HK-2 (cell line): ENCODE data around the gene REG1A.

Experiments
- DNase-seq: peaks from one replicate; pipeline ENCODE4 v3.0.0-alpha.2; 2018; ENCODE audit not compliant: unreplicated experiment

Gene REG1A, protein sequence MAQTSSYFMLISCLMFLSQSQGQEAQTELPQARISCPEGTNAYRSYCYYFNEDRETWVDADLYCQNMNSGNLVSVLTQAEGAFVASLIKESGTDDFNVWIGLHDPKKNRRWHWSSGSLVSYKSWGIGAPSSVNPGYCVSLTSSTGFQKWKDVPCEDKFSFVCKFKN

DNA sequence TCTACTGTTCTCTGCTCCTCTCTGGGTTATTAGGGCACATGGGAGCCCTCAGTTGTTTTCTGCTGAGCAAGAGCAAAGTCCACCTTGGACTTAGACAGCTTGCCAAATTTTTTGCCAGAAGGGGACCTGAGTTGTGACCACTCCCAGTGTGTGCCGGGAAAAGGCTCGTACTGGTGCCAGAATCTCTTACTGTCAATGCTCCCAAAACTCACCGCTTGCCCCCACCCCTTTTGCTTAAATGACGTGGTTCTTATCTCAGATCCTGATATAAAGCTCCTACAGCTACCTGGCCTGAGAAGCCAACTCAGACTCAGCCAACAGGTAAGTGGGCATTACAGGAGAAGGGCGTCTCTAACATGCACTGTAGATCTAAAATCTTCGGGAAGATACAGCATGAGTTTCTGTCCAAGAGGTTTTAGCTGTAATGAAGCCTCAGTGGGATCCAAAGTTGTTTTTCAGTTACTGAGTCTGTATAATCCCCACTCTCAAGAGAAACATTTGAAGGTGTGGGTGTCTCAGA, at the start of gene REG1A:
REG1A (plus strand) TSS at position 295 of the 520 bp plus-strand sequence. CDS start 374 bp downstream, outside the sequence.
- DNase-seq, result no peak

DNA sequence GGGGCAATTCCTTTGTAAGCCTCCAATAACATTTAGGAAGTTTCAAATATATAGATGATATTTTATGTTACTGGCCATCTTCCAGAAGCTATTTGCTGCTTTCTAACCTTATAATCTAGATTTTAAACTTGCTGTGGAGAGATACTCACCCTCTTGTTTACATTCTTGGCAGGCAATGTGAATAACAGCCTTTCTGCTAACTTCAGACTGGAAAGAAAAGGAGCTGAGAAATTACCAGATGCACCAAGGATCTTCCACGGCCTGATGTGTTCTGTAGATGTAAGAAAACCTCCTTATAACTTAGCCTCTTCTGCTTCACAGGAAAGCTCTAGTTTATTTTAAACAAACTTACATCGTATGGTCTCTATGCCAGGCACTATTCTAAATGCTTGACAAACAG, 49.2 kb upstream of the REG1A start:
- no peak for DNase-seq

DNA sequence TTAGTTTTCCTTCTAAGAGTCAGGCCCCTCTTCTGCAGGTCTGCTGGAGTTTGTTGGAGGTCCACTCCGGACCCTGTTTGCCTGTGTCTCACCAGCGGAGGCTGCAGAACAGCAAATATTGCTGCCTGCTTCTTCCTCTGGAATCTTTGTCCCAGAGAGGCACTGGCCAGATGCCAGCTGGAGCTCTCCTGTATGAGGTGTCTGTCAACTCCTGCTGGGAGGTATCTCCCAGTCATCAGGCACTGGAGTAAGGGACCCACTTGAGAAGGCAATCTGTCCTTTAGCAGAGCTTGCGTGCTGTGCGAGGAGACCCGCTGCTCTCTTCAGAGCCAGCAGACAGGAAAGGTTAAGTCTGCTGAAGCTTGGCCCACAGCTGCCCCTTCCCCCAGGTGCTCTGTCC, 37.3 kb upstream of the REG1A start:
- no peak for DNase-seq

DNA sequence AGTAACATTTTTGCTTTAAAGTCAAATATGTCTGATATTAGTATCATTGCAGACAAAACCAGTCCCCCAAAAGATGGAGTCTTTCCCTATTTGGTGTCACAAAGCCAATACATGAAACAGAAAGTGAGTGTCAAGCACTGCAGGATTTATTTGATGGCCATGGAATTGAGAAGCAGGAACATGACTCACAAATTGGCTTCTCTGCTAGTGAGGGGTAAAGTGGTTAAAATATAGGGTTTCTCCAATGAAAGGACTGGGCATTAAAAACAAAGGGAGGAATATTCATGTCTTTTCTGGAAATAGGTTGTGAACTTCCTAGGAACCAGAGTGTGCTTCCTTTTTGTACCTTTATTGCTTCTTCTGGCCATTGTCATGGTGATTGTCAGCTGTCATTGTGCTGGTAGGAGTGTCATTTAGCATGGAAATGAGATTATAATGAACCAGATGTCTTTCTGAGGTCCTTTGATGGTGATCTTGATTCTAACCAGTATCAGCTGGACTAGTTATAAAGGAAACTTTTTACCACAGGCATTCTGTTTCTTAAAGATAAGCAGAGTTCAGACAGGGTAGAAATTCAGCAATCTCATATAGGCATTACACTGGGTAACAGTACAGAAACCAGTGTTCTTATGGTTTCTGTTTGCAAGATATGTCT, 36.6 kb upstream of the REG1A start:
- no peak for DNase-seq

DNA sequence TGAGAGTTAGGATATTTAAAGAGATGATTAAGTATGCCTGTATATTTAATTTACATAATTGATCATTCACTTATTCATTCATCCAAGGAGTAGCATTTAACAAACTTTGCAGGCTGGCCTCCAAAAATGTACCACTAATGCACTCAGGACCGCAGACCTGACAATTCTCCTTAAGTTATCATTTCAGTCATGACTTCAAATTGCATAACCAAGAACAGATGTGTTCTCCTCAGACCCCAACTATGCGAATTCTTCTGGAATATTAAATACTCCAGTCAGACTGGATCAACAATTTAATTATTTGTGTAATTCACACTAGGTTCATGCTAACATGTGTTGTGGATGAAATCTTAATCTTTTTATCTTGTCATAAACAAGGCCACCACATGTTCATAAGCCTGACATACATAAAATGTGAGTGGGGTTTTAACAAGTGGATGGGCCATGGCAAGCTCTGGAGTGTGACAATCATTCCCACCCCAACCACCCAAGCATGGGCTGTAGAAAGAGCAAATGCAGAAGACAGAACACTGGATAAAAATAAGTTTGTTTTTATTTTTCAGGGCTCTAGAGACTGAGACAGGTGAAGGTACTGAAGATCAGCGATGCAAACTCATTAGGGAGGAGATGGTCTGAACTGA, 35.7 kb upstream of the REG1A start:
- DNase-seq, result no peak

DNA sequence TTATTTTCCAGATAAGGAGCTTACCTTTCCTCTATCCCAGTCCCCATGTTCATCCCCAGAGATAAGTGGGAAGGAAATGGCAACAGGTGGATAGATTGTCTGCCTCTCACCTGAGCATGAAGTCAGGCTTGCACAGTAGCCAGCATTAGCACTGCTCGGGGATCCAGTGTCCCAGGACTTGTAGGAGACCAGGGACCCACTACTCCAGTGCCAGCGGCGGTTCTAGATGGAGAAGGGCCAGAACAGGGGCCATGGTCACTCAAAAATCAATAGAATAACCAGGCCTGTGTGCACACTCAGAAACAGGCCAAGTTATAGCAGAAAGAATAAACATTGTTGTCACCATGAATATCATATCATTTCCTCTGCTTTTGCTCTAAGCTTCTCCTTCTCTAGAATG, 34.9 kb upstream of the REG1A start:
- DNase-seq, result no peak

DNA sequence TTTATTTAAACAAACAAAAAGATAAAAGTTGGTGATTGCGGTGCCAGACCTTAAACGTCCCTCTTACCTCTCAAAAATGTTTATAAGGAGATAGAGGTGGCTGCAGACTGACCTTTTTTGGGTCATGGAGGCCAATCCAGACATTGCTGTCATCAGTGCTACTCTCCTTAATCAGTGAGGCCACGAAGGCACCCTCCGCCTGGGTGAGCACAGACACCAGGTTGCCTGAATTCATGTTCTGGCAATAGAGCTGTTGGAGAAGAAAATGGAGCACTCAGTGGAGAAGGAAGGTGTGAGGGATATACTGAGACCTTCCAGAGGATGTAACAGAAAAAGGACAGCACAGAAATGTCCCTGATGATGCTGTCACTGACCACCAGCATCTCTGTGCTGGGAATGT, 34.0 kb upstream of the REG1A start:
- no peak for DNase-seq

DNA sequence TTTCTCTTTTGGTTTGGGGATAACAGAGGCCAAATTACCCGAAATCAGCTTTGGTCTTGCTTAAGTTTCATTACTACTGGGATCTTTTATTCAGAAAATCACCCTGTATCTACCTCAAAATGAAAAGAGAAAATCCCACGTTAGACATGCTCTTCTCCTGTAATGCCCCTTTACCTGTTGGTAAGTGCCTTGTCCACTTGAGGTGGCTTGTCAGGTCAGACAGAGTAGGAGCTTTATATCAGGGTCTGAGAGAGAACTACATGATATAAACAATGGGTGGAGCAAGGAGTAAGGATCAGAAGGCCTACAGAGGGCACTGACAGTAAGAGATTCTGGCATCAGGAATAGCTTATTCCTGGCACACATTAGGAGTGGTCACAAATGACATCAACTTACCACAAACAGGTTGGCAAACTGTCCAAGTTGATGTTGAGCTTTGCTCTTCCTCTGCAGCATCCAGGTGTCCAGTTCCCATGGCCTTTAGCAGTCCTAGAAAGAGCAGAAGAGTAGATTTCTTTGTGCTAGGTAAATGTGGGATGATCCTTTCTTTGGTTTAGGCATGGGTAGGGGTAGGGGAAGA, 32.4 kb upstream of the REG1A start, which contains the start of gene REG1B:
REG1B (minus strand) TSS at position 209 of the 580 bp plus-strand sequence. CDS start 381 bp downstream, outside the sequence.
- no peak for DNase-seq

DNA sequence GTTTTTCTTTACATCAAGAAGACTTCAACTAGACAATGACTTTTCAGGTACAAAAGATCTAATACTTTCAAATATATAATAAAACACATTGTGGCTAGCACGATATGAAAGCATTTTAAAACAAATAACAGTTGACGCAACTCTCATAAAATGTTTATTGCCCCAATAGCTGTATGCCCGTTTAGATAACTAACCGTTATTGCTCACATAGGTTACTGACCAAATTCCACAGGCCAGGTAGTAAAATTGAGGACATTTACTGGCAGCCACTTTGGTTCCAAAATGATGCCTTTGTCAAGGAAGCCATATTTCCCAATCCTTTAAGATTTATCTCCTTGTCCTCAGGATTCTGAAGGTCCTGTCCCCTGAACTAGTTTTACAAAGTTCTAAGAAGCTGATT, 29.6 kb upstream of the REG1A start:
- DNase-seq, result no peak

DNA sequence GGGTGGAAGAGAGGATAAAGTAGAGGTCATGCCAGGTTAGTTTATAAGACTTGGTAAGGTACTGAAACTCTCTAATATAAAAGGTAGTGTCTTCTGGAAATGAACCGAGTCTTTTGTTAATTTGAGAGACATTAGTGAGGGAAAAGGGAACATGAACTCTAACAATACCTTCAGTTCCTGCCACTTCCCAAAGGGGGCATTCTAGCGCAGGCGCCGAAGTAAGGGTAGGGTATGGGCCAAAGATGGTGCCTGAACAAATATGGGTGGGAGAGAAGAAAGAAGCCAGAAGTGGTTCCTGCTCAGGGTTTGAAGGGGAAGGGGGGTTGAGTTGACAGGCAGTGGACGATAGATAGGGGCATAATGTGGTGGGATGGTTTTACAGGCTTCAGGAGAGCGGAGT, 22.4 kb upstream of the REG1A start:
- DNase-seq, result no peak

DNA sequence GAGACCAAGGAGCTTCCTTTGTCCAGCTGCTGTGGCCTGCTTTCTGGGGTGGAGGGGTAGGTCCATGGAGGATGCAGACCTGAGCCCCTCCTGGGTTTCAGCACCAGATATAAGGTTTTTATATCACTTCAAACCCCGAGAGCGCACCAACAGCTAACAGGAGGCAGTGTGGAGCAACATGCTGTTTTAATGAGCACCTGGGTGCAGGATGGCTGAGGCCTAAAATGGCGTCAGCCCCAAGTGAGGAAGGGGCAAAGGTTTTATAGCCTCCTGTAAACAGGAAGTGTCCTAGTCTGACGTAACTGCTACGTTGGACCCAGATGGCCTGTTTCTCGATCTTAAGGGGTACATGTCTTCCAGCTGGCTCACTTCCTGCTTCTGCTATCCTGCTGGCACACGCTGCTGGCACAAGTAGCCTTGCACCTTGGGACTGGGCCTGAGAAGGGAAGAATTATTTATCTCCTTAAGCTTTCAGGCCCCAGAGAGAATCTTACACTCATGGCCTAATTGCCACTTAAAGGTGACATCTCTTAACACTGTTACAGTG, 21.1 kb upstream of the REG1A start:
- DNase-seq, result no peak

DNA sequence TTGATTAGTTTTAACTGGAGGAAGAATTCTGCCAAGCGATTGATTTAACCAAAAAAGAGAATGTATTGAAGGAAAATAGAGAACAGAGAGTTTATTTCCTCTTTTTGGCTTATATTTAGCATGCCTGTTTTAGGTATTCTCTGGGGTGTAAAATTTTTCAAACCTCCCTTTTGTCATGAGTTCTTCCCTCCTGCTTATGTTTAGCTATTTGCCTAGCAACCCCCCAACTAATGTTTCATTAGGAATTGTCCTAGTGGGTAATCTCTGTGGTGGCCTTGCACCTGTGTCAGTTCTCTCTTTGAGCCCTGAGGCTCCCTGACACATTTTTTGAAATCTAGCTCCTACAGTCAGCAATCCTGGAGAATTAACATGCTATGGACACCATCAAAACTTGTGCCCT, 20.0 kb upstream of the REG1A start:
- no peak for DNase-seq

DNA sequence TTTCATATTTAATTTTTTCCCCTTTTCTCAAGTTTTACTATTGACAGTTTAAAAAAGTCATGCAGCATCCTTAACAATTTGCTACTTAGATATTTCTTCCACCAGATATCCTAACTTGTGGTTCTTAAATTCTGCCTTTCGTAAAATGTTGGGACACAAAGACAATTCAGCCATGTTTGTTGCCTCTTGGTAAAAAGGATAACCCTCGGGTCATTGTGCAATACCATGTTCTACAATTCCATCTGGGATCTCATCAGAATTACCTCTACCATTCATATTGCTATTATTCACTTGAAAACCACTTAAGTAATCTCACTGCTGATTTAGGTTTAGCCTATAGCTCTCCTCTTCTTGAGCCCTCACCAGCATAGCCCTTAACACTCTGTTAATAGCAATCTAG, 19.3 kb upstream of the REG1A start:
- DNase-seq, result no peak

DNA sequence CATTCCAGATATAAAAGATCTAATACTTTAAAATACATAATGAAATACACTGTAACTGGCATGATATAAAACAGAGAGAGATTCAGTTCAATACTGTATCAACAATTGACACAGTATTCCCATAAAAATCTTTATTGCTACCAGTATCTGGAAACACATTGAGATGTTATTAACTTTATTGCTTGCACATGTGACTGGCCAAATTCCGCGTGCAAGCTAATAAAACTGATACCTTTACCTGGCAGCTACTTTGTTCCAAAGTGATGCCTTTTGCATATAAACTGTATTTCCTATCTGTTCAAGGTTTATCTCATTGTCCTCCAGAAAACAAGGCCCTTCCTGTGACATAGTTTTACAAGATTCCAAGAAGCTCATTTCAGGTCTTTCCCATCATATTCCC, 17.1 kb upstream of the REG1A start:
- no peak for DNase-seq

DNA sequence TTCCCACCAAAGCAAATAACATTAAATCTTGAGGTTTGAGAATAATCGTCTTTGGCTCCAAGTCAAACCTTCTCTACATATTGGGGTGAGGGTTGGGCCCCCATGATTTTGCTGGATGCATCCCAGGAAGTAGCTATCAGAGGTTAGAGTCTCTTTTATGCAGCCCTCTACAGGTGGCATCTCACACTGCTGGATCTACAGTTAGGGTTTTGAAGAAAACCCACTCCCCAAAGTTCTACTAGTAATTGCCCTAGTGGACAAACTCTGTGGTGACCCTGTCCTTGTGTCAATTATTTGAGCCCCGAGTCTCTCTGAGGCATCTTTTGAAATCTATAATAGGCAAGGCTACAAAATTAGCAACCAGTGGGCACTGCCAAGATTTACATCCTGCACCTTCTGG, 15.0 kb upstream of the REG1A start:
- DNase-seq, result no peak

DNA sequence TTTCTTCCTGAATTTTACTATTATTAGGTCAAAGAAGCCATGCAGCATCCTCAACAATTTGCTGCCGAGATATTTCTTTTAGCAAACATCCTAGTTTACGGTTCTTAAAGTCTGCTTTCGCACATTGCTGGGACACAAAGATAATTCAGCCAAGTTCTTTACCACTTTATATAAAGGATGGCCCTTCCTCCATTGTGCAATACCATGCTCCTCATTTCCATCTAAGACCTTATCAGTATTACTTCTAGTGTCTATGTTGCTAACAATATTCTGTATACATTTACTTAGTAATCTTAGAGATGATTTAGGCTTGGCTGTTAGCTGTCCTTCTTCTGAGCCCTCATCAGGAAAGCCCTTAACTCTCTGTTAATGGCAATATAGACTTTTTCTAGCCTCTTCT, 8.0 kb upstream of the REG1A start:
- DNase-seq, result no peak

DNA sequence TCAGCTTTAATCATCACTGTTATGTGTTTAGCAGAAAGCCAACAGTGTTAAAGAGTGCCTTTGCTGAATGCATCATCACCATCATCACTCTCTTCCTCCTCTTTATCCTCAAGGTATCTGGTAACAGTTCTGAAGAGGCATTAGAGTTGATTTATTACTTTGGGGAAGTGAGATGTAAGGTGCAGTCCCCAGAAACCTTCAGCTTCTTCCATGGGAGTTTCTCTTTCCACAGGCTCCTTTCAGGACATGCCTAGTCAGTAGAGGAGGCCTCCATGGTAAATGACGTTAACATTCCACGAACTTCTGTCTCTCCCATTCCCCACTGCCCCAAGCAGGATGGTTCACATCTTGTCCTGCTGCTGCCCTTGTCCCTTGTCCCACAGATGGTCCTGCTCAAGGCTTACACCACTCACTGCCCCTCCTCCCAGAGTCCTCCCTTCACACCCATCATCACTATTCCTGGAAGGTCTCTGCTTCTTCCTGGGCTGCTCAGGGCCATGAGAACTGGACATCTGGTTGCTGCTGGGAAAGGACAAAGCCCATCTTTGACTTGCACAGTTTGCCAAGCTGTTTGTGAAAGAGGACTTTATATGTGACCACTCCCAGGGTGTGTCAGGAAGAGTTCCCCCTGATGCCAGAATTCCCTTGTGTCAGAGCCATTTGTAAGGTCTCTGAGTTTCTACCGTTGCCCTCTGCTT, 5.3 kb upstream of the REG1A start:
- no peak for DNase-seq

DNA sequence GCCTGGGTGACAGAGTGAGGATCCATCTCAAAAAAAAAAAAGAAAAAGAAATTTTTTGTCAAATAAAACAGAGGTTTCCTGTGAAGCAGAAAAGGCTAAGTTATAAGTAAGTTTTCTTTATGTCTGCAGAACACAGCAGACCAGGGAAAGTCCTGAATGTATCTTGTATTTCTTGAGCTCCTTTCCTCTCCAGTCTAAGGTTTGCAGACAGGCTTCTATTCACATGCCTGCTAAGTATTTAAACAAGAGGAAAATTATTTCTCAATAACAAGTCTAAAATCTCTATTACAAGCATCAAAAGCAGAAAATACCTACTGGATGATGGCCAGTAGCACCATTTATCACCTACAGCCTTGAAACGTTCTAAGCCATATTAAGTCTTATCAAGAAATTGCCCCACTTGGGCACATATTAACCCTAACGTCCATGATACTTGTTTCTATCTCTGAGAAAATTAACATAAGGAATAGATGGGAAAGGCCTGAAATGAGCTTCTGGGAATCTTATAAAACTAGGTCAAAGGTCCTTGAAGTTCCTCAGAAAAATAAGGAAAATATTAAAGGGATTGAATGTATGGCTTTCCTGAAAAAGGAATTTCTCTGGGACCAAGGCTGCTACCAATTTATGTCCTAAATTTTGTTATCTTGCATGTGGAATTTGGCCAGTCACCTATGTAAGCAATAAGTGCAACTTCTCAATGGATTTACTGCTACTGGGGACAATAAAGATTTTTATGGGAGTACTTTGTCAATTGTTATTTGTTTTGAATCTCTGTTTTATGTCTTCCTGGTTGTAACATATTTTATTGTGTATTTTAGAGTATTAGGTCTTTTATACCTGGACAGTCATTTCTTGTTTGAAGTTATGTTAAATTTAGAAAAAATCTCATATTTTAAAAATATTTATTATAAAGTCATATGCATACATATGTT, 3.0 kb upstream of the REG1A start:
- DNase-seq, result no peak

DNA sequence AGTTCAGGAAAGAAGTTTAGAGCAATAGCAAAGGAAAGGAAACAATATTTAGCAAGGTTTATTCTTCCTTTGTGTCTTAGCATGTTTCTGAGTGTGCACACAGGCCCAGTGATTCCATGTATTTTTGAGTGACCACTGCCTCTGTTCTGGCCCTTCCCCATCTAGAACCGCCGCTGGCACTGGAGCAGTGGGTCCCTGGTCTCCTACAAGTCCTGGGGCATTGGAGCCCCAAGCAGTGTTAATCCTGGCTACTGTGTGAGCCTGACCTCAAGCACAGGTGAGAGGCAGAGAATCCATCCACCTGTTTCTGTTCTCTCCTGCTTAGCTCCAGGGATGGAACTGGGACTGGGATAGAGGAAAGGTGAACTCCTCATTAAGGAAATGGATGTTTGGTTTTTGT, 2.4 kb downstream of the REG1A start:
- DNase-seq, result no peak

DNA sequence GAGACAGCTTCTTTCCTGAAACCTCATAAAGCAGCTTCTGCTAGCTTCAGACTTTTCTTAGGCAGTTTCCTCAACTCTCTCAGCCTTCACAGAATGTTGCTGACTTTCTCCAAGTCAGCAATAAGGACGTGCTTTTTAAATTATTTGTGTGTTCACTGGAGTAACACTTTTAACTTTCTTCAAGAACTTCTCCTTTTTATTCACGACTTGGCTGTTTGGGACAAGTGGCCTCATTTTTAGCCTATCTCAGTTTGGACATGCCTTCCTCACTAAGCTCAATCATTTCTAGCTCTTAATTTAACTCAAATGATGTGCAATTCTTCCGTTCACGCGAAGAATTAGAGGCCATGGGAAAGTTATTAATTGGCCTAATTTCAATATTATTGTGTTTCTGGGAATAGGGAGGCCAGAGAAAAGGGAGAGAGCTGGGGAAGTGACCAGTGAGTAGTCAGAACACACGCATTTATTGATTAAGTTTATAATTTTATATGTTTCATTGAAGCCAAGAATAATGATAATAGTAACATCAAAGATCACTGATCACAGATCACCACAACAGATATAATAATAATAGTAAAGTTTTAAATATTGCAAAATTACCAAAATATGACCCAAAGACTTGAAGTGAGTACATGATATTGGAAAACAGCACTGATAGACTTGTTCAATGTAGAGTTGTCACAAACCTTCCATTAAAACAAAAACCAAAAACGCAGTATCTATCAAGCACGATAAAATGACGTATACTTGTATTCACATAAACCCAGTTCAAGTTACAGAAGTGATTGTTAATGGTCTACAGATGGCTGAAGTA, 4.8 kb downstream of the REG1A start:
- no peak for DNase-seq
